GM19372 (cell line): ENCODE measurements around the gene IL1RAPL1.

Experiments used
- ATAC-seq: cut with Tn5 transposase; IDR thresholded peaks from one replicate; pipeline ENCODE4 v1.9.1; 2021; ENCODE audit warnings: mild to moderate bottlenecking, low read depth, moderate library complexity; ENCODE audit not compliant: unreplicated experiment

IL1RAPL1 gene

GRCh38 chrX:29477878-29478277, 890.6 kb downstream of the IL1RAPL1 start:
- peak; percentile 29 for ATAC-seq

- peak; percentile 87 for ATAC-seq
These were observed 891.3 kb downstream of the IL1RAPL1 start for GRCh38 chrX:29478336-29479069.

GRCh38 chrX:29487214-29487613, 900.0 kb downstream of the IL1RAPL1 start:
- no peak for ATAC-seq

GRCh38 chrX:29487714-29488113, 900.5 kb downstream of the IL1RAPL1 start:
- ATAC-seq: no peak

GRCh38 chrX:29488919-29489318, 901.7 kb downstream of the IL1RAPL1 start:
- ATAC-seq: no peak

GRCh38 chrX:29490606-29491005, 903.4 kb downstream of the IL1RAPL1 start:
- ATAC-seq: no peak

GRCh38 chrX:29491659-29492058, 904.4 kb downstream of the IL1RAPL1 start:
- no peak for ATAC-seq

GRCh38 chrX:29496636-29497180, 909.5 kb downstream of the IL1RAPL1 start:
- no peak for ATAC-seq

- no peak for ATAC-seq
These were observed 919.5 kb downstream of the IL1RAPL1 start for GRCh38 chrX:29506729-29507128.

GRCh38 chrX:29518100-29518499, 930.9 kb downstream of the IL1RAPL1 start:
- no peak for ATAC-seq

- ATAC-seq: peak; percentile 61
These were observed 941.0 kb downstream of the IL1RAPL1 start for GRCh38 chrX:29528281-29528680.

GRCh38 chrX:29530501-29530900, 943.3 kb downstream of the IL1RAPL1 start:
- no peak for ATAC-seq

- peak; percentile 67 for ATAC-seq
These were observed 944.1 kb downstream of the IL1RAPL1 start for GRCh38 chrX:29531336-29531735.

- no peak for ATAC-seq
These were observed 948.2 kb downstream of the IL1RAPL1 start for GRCh38 chrX:29535212-29536162.

GRCh38 chrX:29541038-29541437, 953.8 kb downstream of the IL1RAPL1 start:
- ATAC-seq: no peak

GRCh38 chrX:29542152-29542551, 954.9 kb downstream of the IL1RAPL1 start:
- no peak for ATAC-seq

GRCh38 chrX:29545878-29546277, 958.6 kb downstream of the IL1RAPL1 start:
- no peak for ATAC-seq

GRCh38 chrX:29547877-29548276, 960.6 kb downstream of the IL1RAPL1 start:
- no peak for ATAC-seq

GRCh38 chrX:29553542-29553941, 966.3 kb downstream of the IL1RAPL1 start:
- ATAC-seq: no peak

GRCh38 chrX:29555465-29556091, 968.3 kb downstream of the IL1RAPL1 start:
- ATAC-seq: peak; percentile 95

- ATAC-seq: no peak
These were observed 972.8 kb downstream of the IL1RAPL1 start for GRCh38 chrX:29560065-29560464.
